Occipital lobe (tissue), 2 donors: Measurements from ENCODE around the gene MYO5B. TPM values are rescaled to one million over a fixed set of nuclear protein-coding genes. Genes with fewer than 3 reads are reported as not detected.
"Not testable (repeated sequence)": the region's sequence is repeated elsewhere in the genome, so short reads cannot be mapped to it uniquely, and the experiment has no call there.

Source experiments
- DNase-seq: peaks from one replicate; lab custom pipeline; 2025; lab: John Stamatoyannopoulos, UW
- total RNA-seq: library from RNA; depleted of rRNA; stranded (reverse); fragments of >200 nt; gene quantifications from one replicate; pipeline ENCODE4 v1.2.3, GENCODE V29; 2014

The MYO5B gene
- total RNA-seq, 1 donor from 2014 or later, result 30.7 TPM

GRCh38 chr18:49889552-49889951, 305.4 kb downstream of the MYO5B start:
- not testable (repeated sequence) for DNase-seq

GRCh38 chr18:49886891-49887764, 307.8 kb downstream of the MYO5B start:
- no peak for DNase-seq

- no peak for DNase-seq
Measured at GRCh38 chr18:49884959-49885358, 310.0 kb downstream of the MYO5B start.

GRCh38 chr18:49884465-49884864, 310.5 kb downstream of the MYO5B start:
- no peak for DNase-seq

- DNase-seq, result no peak
Measured at GRCh38 chr18:49880661-49881060, 314.3 kb downstream of the MYO5B start.

GRCh38 chr18:49879271-49879580, 315.7 kb downstream of the MYO5B start:
- no peak for DNase-seq

GRCh38 chr18:49878567-49879270, 316.2 kb downstream of the MYO5B start:
- DNase-seq, result no peak

- DNase-seq, result no peak
Measured at GRCh38 chr18:49878015-49878414, 316.9 kb downstream of the MYO5B start.

GRCh38 chr18:49876536-49876935, 318.4 kb downstream of the MYO5B start:
- DNase-seq, result no peak

- no peak for DNase-seq
Measured at GRCh38 chr18:49875783-49876182, 319.2 kb downstream of the MYO5B start.

GRCh38 chr18:49875155-49875554, 319.8 kb downstream of the MYO5B start:
- no peak for DNase-seq

GRCh38 chr18:49874238-49874637, 320.7 kb downstream of the MYO5B start:
- no peak for DNase-seq

- no peak for DNase-seq
Measured at GRCh38 chr18:49869354-49869753, 325.6 kb downstream of the MYO5B start.

- no peak for DNase-seq
Measured at GRCh38 chr18:49866680-49867079, 328.3 kb downstream of the MYO5B start.

GRCh38 chr18:49865401-49865800, 329.5 kb downstream of the MYO5B start:
- DNase-seq, result no peak

GRCh38 chr18:49863769-49864621, 331.0 kb downstream of the MYO5B start:
- no peak for DNase-seq

- no peak for DNase-seq
Measured at GRCh38 chr18:49862656-49863385, 332.1 kb downstream of the MYO5B start.

- DNase-seq, result no peak
Measured at GRCh38 chr18:49861659-49862058, 333.3 kb downstream of the MYO5B start.

GRCh38 chr18:49859725-49860124, 335.2 kb downstream of the MYO5B start:
- no peak for DNase-seq

GRCh38 chr18:49859021-49859359, 336.0 kb downstream of the MYO5B start:
- no peak for DNase-seq

- no peak for DNase-seq
Measured at GRCh38 chr18:49858309-49859020, 336.5 kb downstream of the MYO5B start.
